T-helper 1 cell (primary cell): ENCODE results near the gene CHCHD1.
A peak's percentile ranks its signal among the peaks of the same experiment; 100 is the strongest.
"Not testable (repeated sequence)": the region's sequence is repeated elsewhere in the genome, so short reads cannot be mapped to it uniquely, and the experiment has no call there.

Source experiments
- DNase-seq, 5 donors: peaks; one replicate each; pipeline ENCODE4 v3.0.0-alpha.2; 2012 to 2020

The CHCHD1 gene

DNA sequence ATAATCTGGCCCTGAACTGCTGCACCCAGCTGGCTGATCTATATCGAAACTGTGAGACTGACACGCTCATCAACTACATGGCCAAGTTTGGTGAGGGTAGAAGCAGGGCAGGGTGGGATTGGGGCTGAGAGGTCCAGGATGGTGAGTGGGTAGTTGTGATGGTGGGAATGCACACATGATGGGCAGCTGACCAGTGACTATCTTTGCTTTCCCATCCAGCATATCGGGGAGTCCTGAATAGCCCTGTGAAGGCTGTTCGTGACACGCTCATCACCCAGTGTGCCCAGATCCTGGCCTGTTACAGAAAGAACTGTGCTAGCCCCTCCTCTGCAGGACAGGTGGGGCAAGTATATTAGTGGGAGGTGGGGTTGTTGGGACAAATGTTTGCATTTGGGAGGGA, 12.5 kb upstream of the CHCHD1 start:
- no peak for DNase-seq

DNA sequence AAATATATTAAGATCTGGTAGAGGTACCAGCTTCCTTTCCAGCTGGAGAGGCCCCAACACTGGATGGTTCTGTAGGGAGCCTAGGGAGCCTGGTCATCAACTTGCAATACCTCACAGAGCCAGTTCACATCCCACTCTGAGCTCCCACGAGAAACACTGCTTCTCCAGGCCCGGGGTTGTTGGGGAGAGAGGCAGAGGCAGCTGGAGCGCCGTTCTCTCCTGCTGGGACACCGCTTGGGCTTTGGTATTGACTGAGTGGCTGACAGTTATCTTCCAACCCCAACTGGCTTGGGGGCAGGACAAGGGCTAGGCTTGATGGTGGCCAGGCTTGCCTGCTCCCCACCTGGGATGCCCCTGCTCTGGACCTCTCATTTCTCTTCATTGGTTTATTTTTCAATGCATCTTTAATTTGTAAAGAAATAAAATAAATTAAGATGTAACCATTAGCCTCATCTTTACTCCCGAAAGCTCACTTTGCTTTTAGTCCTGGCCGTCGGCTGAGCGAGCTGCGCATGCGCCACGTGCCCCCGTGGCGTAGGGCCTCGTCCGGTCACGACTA, 10.0 kb upstream of the CHCHD1 start:
- DNase-seq = peak; percentile 63 to 84 (median 69)

DNA sequence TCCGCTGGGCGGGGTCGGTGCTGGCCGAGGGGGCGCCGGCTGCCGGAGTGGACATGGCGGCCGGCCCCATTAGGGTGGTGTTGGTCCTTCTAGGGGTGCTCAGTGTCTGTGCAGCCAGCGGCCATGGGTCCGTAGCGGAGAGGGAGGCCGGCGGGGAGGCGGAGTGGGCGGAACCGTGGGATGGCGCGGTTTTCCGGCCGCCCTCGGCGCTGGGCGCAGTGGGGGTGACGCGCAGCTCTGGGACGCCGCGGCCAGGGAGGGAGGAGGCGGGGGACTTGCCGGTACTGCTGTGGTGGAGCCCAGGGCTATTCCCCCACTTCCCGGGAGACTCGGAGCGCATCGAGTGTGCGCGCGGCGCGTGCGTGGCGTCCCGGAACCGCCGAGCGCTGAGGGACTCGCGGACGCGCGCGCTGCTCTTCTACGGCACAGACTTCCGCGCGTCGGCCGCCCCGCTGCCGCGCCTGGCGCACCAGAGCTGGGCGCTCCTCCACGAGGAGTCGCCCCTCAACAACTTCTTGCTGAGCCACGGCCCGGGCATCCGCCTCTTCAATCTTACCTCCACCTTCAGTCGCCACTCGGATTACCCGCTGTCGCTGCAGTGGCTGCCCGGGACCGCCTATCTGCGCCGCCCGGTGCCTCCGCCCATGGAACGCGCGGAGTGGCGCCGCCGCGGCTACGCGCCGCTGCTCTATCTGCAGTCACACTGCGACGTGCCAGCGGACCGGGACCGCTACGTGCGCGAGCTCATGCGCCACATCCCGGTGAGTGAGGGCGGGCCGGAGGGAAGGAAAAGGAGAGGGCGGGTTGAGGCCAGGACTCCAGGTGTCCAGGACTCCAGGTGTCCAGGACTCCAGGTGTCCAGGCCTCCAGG, 9.3 kb upstream of the CHCHD1 start:
- DNase-seq = peak; percentile 64 to 90 (median 69)

DNA sequence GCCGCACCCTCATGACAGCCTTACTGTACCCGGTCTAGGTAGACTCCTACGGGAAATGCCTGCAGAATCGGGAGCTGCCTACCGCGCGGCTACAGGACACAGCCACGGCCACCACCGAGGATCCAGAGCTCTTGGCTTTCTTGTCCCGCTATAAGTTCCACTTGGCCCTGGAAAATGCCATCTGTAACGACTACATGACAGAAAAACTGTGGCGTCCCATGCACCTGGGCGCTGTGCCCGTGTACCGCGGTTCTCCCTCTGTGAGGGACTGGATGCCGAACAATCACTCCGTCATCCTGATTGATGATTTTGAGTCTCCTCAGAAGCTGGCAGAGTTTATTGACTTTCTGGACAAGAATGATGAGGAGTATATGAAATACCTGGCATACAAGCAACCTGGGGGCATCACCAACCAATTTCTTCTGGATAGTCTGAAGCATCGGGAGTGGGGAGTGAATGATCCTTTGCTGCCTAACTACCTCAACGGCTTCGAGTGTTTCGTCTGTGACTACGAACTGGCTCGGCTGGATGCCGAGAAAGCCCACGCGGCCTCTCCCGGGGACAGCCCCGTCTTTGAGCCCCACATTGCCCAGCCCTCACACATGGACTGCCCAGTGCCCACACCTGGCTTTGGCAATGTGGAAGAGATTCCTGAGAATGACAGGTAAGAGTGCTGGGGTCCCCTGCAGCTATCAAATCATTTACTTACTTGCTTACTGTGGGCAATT, 8.5 kb upstream of the CHCHD1 start:
- no peak for DNase-seq

DNA sequence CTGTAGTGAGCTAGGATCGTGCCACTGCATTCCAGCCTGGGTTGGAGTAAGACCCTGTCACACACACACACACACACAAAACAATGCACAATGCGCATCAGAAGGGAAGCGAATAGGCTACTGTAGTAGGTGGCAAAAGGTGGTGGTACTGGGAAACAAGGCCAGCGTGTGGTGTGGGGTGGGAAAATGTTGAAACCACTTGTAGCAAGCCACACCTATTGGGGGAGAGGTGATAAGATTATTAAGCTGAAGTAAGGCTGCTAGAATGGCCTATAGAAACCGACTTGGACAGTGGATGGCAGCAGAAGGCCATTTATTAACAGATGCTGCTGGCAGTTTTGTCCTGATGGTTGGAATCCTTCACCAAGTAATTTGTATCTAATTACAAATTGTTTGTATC, 7.2 kb upstream of the CHCHD1 start:
- DNase-seq = no peak

DNA sequence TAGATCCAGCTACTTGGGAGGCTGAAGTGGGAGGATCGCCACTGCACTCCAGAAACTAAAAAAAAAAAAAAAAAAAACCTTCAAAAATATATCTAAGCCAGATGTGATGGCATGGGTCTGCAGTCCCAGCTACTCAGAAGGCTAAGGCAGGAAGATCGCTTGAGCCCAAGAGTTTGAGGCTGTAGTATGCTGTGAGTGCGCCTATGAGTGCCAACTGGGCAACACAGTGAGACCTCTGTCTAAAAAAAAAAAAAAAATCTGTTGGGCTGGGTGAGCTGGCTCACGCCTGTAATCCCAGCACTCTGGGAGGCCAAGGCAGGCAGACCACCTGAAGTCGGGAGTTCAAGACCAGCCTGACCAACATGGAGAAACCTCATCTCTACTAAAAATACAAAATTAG, 2.8 kb upstream of the CHCHD1 start:
- DNase-seq = no peak

DNA sequence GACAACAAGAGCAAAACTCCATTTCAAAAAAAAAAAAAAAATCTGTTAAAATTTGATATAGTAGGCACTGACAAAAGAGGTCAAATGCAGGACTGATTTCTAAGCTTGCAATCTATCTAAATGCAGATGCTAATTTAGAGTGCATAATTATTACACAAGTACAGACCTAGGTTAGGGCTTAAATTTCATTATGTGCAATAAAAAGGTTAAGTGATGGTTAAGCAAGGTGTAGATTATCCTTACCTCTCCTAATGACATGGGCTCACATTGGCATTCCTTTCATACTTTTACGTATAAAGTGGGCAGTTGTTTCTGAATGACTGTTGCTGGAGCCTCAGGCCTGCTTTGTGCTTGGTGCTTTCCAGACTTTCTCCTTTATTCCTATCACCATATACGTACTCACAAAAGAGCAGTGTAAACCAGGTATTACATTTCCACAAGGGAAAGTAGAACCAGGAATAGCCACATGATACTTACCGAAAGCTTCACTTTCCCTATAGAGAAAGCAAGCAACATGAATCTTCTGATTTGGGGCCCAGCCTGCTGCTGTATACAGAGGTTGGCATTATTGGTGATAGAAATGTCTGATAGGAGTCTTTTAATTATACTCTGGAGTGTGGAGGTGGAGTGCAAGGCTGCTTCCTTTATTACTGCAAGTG, 2.2 kb upstream of the CHCHD1 start:
- no peak for DNase-seq

DNA sequence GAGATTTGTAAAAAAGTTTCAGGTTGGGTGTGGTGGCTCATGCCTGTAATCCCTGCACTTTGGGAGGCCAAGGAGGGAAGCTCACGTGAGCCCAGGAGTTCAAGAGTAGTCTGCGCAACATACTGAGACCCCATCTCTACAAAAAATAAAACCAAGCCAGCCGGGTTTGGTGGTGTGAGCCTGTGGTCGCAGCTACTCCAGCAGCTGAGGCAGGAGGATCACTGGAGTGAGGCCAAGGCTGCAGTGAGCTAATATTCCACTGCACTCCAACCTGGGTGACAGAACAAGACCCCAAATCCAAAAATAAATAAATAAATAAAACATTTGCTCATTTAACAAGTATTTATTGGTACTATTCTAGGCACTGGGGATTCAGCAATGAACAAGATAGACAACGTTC, 1.5 kb upstream of the CHCHD1 start:
- no peak for DNase-seq

DNA sequence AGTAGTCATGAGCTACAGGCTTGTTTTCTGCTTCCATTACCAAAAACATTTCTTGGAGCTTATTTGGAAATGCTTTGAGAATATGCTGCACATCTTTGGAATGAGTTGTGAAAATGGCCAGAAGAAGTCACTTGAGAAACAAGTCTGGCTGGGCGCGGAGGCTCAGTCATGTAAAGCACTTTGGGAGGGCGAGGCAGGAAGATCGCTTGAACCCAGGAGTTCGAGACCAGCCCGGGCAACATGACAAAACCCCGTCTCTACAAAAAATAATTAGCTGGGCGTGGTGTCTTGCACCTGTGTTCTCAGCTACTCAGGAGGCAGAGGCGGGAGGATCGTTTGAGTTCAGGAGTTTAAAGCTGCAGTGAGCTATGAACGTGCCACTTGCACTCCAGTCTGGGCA, 882 bp upstream of the CHCHD1 start:
- DNase-seq = no peak

DNA sequence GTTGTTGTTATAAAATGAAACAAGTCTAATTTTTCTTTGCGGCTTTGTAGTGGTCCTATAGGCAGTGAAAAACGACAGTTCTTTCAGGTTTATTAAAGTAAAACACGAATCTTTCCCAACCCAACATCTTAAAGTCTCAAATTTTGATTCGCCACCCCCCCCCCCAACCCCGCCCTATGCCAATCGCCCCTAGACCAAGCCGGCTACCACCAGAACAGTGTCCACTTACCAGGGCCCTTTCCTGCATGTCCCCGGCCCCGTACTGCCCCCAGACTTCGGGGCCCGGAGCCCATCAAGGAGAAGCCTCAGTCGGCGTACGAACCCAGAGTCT, 335 bp upstream of the CHCHD1 start:
- DNase-seq = no peak

DNA sequence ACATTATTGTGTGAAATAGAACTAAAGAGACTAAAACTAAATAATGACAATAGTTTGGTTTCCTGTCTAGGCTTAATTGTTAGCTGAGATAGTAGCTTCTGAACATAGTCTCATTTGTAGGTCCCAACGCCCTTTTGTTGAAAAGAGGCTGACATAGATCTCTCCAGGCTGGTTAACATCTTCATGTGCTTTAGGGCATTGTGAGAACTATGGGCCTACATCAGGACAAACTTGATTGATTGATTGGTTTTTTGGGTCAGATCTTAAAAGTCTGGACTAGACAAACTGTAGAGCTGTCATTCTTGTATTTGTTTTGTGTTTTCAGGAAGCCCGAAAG, 869 bp downstream of the CHCHD1 start:
- DNase-seq = no peak

DNA sequence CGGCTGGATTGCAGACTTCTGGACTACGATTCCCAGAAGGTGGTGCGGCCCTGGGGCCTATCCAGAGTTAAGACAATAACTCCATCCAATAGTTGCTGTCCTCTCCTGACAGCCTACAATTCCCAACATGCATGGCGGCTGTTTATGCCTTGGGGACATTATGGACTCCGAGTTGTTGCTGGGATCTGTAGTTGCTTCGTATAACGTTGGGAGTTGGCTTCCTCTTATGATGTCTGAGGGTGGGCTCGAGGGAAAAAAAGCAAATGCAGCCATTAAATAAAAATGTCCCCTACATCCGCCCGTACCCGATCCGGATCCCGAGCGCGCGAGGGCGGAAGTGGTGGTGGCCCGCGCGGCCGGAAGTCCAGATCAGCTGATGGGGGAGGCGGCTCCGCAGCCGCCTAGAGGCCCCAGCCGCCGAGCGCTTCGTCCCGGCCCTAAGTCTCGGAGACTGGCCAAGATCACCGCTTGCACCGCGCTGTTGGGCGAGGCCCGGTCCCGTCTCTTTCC, 3.4 kb downstream of the CHCHD1 start, which contains the start of gene ZSWIM8:
TSS of gene ZSWIM8 (plus strand) at position 396 of the 510 bp plus-strand sequence. CDS start 273 bp downstream, outside the sequence.
- DNase-seq = peak; percentile 72 to 90 (median 81)

DNA sequence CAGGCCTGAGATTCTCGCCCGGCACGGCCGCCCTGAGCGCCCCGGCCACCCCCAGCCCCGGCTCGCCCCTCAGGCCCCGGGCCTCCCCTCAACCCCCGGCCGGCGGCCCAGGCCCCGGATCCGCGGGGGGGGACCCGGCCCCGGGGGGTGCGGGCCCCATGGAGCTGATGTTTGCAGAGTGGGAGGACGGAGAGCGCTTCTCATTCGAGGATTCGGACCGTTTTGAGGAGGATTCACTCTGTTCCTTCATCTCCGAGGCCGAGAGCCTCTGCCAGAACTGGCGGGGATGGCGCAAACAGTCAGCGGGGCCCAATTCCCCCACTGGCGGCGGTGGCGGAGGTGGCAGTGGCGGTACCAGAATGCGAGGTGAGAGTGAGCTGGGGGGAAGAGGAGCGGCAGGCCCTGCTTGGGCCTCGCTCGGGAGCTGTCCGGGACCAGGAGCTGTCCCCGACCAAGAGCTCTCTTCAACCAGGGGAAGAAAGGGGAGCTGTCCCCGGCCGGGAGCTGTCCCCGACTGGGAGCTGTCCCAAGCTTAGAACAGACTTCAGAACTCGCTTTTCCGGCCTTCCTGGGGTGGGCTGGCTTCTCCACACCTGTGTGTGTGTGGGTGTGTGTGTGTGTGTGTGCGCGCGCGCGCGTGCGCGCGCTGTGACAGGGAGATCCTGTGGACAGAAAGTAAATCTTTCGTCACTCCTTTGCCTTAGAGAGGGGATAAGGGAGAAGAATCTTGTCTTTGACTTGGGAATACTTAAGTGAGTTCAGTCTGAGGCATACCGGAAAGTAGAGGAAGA, 4.1 kb downstream of the CHCHD1 start:
- peak in 4 of 5 donors; percentile 16 to 45 (median 36) for DNase-seq

DNA sequence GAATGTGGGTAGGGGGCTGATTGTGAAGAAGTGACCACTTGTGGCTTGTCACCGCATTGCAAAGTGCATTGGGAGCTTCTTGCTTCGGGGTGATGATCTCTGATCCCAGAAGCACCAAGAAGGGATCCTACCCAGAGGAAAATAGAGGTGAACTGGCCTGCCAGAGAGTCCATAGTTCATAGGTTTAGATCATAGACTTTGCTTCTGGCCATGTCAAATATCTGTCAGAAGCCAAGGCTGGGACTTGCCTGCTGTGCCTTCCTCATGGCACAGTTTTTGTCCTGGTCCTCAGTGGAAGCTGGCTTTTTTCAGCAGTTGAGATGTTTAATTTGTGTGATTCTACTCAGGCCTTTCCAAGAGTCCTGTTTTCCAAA, 4.7 kb downstream of the CHCHD1 start:
- DNase-seq = no peak

DNA sequence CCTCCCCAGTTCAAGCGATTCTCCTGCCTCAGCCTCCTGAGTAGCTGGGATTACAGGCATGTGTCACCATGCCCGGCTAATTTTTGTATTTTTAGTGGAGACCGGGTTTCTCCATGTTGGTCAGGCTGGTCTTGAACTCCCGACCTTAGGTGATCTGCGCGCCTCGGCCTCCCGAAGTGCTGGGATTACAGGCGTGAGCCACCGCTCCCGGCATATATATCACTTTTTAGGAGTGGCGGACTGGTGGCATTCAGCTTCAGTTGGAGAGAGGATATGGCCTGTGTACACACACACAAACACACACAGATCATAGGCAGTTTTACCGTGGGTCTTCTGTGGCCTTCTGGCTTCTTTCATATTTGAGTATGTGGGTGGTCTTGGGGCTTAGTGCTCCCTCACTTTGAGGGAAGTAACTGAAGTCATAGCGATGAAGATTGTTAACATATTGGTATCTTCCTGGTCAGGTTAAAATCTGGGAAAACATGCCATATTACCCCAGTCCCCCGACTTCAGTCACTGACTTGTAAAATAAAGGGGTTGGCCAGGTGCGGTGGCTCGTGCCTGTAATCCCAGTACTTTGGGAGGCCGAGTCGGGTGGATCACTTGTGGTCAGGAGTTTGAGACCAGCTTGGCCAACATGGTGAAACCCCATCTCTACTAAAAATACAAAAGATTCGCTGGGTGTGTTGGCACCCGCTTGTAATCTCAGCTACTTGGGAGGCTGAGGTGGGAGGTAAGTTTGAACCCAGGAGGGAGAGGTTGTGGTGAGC, 5.4 kb downstream of the CHCHD1 start:
- DNase-seq = not testable (repeated sequence)

DNA sequence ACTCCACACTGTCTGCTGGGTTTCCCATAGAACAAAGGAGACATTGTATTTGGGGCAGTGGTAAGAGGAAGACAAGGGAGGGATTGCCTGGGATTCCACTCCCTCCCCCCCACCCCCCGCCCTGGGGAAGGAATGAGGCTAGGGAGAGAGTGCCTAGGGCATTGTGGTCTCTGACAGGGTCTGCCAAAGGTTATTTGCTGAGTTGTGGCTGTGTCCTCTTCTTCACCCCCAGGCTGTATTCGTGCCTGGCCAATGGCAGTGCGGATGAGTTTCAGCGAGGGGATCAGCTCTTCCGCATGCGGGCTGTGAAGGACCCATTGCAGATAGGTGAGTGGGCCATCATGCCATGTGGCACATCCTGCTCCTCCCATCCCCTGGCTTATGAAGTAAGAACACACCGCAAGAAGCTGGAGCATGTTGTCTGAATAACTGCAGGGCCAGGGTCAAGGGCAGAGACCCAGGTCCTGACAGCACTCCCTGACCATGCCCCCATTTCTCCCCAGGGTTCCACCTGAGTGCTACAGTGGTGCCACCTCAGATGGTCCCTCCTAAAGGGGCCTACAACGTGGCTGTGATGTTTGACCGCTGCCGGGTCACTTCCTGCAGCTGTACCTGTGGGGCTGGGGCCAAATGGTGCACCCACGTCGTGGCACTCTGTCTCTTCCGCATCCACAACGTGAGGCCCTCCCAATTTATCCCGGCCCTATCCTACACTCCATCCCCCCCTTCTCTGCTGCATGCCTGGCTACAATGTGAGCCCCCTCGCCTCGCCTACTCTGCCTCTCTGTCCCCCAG, 7.2 kb downstream of the CHCHD1 start:
- DNase-seq = no peak

DNA sequence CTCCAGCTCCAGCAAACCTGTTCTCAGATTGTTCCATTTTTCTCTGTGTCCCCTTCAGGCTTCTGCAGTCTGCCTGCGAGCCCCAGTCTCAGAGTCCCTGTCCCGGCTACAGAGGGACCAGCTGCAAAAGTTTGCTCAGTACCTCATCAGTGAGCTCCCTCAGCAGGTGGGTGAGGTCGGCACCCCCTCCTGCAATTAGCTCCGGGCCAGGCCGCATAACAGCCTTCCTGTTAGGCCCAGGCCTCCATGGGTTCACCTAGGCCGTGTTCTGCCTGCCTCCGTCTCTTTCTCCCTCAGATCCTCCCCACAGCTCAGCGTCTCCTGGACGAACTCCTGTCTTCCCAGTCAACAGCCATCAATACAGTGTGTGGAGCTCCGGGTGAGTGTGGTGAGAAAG, 7.8 kb downstream of the CHCHD1 start:
- no peak for DNase-seq

DNA sequence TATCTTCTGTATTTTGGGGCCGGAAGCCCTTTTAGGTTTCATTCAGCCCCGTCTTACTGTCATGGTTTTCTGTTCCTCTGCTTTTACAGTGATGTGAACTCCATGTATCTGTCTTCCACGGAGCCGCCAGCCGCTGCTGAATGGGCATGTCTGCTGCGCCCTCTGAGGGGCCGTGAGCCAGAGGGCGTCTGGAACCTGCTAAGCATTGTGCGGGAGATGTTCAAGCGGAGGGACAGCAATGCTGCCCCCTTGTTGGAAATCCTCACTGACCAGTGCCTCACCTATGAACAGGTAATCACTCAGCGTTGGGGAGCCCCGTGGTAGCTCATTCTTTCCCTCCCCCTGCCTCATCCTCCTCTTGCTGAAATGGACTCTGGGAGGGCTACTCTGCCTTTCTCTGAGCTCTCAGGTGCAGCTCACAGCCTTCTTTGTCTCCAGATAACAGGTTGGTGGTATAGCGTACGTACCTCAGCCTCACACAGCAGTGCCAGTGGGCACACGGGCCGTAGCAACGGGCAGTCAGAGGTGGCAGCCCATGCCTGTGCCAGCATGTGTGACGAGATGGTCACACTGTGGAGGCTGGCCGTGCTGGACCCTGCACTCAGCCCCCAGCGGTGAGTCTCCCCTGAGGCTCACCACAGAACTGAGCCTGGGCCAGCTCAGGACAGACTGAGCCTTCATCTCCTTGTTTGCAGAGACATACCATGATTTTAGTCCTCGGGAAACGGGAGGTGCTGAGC, 9.2 kb downstream of the CHCHD1 start:
- no peak for DNase-seq

DNA sequence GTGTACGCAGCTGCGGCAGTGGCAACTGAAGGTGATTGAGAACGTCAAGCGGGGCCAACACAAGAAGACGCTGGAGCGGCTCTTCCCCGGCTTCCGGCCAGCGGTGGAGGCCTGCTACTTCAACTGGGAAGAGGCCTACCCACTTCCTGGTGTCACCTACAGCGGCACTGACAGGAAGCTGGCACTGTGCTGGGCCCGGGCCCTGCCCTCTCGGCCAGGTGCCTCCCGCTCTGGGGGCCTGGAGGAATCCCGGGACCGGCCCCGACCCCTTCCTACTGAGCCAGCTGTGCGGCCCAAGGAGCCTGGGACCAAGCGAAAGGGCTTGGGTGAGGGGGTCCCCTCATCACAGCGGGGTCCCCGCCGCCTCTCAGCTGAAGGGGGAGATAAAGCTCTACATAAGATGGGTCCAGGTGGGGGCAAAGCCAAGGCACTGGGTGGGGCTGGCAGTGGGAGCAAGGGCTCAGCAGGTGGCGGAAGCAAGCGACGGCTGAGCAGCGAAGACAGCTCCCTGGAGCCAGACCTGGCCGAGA, 10.1 kb downstream of the CHCHD1 start:
- DNase-seq = no peak

DNA sequence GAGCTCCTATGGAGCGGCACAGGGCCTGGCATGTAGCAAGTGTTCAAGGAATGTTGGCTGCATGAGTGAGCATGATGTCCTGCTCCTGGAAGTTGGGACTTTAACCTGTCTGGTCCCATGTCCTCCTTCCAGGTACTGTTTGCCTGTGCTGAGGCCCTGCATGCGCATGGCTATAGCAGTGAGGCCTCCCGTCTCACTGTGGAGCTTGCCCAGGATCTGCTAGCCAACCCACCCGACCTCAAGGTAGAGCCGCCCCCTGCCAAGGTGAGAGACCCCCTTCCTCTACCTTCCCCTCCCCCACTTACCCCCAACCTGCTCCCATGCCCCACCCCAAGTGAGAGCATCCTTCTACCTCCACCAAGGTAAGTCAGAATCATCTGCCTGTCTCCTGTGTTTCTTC, 11.6 kb downstream of the CHCHD1 start:
- DNase-seq = no peak
